HG02759 (cell line): ENCODE results near the gene VASP.

Source experiments
- ATAC-seq: cut with Tn5 transposase; IDR thresholded peaks from one replicate; pipeline ENCODE4 v1.9.1; 2021; ENCODE audit warnings: mild to moderate bottlenecking, moderate library complexity; ENCODE audit not compliant: unreplicated experiment

The VASP gene

DNA sequence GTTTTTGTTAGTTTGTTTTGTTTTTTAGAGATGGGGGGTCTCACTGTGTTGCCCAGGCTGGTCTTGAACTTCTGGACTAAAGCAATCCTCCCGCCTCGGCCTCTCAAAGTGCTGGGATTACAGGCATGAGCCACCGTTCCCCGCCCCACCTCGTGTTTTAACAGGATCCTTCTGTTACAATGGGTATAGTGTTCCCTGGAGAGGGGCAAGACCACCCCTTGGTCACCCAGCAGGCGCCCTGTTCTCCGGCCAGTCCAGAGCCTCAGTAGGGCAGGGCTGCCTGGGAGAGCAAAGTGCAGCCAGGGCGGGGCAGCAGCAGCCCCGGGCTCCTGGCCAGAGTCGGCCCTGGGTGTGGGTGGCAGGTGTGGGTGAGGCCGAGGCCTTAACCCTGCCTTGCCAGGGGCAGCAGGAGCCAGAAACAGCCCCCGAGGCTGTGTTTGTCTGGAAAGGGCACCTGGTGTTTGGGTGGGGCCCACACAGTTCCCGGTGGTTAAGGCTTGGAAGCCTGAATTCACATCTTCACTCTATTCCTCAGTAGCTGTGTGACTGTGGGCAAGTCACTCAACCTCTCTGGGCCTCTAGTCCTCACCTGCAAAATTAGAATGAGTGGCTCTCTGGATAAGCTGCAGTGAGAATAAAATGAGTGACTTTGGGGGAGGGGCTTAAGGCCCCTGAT, 7.2 kb downstream of the VASP start:
- no peak for ATAC-seq

DNA sequence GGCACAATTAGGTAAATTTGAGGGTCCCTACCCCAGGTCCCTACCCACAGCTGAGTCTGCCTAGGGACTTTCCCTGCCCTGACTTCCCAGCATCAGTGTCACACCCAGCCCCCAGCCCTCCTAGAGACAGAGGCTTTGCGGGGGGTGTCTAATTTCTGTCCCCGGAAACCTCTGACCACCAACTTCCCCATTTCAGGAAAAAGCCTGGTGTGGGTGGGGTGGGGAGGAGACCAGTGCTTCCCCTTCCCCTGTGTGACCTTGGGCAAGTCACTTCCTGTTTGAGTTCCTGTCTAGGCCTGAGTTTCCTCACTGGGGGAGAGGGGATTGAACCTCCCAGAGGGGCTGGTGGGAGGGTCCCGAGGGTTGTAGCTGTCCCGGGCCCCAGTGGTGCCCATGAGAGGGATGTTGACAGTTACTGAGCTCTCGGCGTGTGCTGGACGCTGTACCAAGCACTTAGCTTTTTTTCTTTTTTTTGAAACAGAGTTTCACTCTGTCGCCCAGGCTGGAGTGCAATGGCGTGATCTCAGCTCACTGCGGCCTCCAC, 7.9 kb downstream of the VASP start:
- no peak for ATAC-seq

DNA sequence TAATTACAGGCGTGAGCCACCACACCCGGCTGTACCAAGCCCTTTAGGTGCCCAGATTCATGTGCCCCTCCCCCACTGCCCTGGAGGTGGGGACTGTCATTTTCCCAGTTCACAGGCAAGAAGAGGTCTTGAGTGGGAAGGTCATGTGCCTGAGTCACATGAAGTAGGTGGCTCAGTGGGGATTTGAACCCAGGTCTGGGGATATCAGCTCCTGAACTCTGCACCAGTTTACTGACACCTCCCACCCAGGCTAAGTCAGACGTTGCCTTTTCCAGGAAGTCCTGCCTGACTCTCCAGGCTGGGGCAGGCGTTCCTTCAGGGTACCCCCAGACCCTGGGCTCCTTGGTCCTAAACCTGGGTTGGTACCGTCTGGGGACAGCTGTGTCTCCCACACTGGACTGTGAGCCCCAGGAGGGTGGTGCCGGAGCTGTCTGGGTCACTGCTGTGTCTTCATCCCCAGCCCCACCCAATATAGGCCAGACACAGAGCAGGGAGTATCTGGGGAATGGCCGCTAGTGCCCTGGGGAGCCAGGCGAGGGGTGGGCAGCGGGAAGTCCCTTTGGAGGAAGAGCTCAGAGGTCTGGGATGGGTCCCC, 8.6 kb downstream of the VASP start:
- no peak for ATAC-seq

GRCh38 chr19:45517238-45517637, 10.0 kb downstream of the VASP start:
- ATAC-seq: no peak

GRCh38 chr19:45517641-45518468, 10.6 kb downstream of the VASP start:
- ATAC-seq: no peak

- ATAC-seq: no peak
Measured at GRCh38 chr19:45518469-45518826, 11.2 kb downstream of the VASP start.

DNA sequence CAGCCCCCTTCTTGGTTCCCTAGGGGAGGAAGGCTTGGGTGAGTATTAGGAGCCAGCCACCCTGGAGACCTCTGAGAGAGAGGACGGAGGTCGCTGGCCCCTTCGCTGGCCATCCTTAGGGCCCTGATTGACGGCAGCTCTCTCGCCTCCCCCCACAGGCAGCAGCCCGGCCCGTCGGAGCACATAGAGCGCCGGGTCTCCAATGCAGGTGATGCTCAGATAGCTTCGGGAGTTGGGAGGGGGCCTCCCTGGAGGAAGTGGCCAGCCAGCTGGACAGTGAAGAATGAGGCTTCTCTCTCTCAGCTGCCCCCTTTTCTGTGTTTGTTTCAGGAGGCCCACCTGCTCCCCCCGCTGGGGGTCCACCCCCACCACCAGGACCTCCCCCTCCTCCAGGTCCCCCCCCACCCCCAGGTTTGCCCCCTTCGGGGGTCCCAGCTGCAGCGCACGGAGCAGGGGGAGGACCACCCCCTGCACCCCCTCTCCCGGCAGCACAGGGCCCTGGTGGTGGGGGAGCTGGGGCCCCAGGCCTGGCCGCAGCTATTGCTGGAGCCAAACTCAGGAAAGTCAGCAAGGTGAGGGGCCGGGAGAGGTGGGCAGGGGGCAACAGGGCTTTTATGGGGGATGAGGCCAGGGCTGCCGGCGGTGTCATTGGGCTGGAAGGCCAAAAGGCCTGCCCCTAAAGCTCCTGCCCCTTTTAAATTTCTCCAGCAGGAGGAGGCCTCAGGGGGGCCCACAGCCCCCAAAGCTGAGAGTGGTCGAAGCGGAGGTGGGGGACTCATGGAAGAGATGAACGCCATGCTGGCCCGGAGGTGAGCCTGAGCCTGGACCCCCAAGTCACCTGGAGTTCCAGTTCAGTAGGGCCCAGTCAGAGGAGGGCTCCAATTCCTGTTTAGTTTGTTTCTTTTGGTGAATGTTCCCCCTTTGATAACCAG, 15.0 kb downstream of the VASP start:
- no peak for ATAC-seq

DNA sequence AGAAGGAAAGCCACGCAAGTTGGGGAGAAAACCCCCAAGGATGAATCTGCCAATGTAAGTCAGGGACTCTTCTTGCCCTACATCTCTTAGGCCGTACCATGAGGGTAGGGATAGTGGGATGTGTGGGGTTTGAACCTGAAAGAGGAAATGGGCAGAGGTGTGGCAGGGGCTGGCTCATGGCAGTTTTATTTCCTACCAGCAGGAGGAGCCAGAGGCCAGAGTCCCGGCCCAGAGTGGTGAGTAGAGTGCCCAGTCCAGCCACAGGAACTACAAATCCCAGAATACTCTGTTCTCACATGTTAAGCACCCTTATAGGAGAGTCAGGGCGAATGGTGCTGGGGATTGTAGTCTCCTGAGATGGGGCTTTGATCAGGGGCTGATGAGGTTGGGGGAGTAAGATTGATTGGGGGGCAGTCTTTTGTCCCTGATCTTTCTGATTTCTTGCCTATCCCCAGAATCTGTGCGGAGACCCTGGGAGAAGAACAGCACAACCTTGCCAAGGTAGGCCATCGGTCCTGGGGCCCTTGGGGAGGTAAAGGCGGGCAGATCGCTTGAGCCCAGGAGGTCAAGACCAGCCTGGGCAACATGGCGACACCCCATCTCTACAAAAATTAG, 16.5 kb downstream of the VASP start:
- peak; percentile 80 for ATAC-seq

DNA sequence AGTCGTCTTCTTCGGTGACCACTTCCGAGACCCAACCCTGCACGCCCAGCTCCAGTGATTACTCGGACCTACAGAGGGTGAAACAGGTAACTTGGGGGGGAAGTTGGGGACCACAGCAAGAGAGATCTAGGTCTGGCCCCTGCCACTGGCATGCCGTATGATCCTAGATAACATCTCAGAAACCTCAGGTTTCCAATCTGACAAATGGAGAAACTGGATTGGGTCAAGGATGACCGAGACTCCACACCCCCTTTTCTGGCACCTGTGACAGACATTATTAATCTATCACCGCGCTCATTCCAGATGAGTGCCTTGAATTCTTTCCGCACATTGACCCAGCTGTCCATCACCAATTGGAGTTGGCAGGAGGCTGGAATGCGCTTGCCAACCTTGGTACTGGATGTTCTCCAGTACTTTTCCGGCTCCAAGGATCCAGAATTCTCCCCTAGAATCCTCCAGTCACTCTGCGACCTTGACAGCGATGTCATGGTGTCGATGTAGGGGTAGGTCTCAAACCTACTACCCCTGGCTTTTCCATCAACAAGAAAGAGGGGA, 17.4 kb downstream of the VASP start:
- ATAC-seq: no peak

DNA sequence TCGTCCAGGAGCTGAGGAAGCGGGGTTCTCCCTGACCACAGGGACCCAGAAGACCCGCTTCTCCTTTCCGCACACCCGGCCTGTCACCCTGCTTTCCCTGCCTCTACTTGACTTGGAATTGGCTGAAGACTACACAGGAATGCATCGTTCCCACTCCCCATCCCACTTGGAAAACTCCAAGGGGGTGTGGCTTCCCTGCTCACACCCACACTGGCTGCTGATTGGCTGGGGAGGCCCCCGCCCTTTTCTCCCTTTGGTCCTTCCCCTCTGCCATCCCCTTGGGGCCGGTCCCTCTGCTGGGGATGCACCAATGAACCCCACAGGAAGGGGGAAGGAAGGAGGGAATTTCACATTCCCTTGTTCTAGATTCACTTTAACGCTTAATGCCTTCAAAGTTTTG, 18.9 kb downstream of the VASP start:
- no peak for ATAC-seq

DNA sequence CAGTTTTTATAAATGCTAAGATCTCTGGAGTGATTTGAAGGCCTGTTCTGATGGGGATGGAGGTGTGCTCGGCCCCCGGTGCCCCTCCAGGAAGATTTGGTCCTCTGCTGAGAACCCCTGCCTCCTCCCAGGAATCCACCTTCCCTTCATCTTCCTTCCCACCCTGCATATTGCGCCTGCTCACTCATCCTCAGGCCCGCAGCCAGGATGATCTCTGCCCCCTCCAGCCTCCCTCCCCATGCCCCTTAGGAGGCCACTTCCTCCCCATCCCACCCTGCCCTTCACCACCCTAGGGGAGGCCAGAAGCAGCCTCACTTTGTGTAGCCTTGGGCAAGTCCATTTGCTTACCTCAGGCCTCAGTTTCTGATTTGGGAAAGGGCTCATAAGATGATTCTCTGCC, 19.7 kb downstream of the VASP start:
- ATAC-seq: no peak

DNA sequence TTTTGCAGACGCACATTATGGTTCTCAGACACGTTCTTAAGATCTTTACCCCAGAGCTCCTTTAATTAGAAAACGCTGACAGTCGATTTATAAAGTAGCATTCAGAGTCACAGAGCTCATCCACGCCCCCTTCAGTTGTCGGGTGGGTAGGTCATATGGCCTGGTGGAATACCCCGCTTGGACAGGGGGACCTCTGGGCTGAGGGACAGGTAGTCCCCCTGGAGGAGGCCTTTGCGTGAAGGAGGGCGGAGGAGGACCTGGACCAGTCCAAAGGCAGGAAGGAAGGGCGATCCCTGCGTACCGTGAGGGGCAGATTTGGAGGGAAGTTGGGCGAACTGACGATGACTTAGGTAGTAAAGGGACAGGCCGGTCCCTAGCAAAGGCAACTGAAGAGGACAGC, 20.5 kb downstream of the VASP start:
- no peak for ATAC-seq

- ATAC-seq: no peak
Measured at GRCh38 chr19:45528149-45528743, 21.0 kb downstream of the VASP start.

DNA sequence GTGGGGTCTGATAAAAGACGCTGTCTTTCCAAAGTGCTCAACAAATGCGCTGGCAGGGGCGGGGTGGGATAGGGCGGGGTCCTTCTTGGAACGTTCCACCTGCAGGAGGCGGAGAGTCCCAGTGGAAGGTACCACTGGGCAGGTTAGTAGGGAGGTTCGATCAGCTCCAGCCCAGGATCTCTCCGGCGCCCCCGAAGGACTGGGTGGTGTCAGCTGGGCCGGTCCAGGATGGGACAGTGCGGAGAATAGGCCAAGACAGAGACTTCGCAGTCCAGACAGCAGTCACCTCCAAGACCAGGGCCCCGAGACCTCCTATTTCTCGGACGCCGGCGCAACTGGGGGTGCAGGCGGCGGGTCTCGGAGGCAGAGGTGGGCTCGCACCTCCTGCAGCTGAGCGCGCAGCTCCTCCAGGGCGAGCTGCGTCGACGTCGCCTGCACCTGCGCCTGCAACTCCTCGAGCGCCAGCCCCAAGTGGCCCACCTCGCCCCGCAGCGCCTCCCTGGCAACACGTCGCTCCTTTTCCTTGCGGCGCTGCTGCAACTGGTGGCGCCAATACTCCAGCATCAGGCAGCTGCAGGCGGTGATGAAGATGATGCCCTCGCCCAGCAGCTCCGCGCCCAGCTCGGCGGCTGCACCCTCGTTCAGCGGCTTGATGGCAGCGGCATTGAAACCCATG, 21.6 kb downstream of the VASP start:
- ATAC-seq: no peak

- no peak for ATAC-seq
Measured at GRCh38 chr19:45529420-45529785, 22.1 kb downstream of the VASP start.

- no peak for ATAC-seq
Measured at GRCh38 chr19:45531349-45531748, 24.1 kb downstream of the VASP start.

DNA sequence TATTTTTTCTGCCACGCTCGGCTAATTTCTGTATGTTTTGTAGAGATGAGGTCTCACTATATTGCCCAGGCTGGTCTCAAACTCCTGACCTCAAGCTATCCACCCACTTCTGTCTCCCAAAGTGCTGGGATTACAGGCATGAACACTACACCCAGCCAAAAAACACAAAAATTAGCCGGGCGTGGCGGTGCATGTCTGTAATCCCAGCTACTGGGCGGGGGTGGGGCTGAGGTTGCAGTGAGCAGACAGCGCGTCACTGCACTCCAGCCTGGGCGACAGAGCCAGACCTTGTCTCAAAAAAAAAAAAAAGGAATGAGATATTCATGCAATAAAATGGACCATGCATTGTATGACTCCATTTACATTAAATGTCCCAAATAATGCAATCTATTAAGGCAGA, 32.2 kb downstream of the VASP start:
- no peak for ATAC-seq

- no peak for ATAC-seq
Measured at GRCh38 chr19:45542234-45542668, 35.0 kb downstream of the VASP start.

DNA sequence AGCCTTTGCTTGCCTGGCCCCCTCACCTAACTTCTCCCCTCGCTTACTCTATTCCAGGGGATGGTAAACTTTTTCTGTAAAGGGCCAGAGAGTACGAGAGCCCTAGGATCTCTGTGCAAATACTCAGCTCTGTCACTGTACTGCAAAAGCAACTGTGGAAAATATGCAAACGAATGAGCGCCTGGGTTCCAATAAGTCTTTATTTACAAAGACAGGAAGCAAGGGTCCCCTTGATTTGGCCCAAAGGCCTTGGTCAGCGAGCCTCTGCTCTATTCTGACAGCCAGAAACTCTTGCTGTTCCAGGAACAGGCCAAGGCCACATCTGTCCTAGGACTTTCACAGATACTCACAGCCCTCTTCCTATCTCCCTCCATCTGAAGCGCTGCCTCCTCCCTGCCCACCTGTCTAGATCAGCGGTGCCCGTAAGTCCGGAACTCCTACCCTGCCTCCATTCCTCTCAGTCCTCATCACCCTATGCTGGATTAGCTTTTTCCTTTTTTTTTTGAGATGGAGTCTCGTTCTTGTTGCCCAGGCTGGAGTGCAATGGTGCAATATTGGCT, 40.0 kb downstream of the VASP start:
- ATAC-seq: no peak
